Caco-2 (cell line): ENCODE results near the gene LSG1. TPM values are rescaled to one million over a fixed set of nuclear protein-coding genes. Genes with fewer than 3 reads are reported as not detected.

ENCODE experiments used
- BruUV-seq: library from RNA; stranded (reverse); fragments of 400-500 nt; replicated peaks from 2 replicates; lab custom pipeline; 2021; lab: Mats Ljungman, UMichigan
- CTCF ChIA-PET: fragments of 300-600 bp; sonication (Branson Sonifier 250); formaldehyde crosslinking; loops from one replicate; lab custom pipeline; 2022; ENCODE audit warnings: antibody characterized with exemption; lab: Charles Lee
- POLR2A ChIA-PET: fragments of 300-600 bp; sonication (Branson Sonifier 250); formaldehyde crosslinking; loops from one replicate; lab custom pipeline; 2022; ENCODE audit warnings: antibody characterized with exemption; lab: Charles Lee
- DNase-seq, 2 experiments: peaks; one replicate each; pipeline versions ENCODE4 v3.0.0 to v3.0.0-alpha.2; 2020 to 2022
- H3K27me3 ChIP-seq: replicated peaks from 2 replicates; pipeline ENCODE4 v1.6.0; 2011; ENCODE audit warnings: low read length; ENCODE audit not compliant: control insufficient read depth, insufficient read depth
- H3K36me3 ChIP-seq: 2 replicates; pipeline ENCODE4 v1.5.1; 2011; ENCODE audit warnings: low read length; ENCODE audit not compliant: control insufficient read depth, insufficient read depth
- H3K4me1 ChIP-seq: fragments of 250-450 bp; sonication (Bioruptor Pico); 2 replicates; pipeline ENCODE4 v1.5.1; 2020; ENCODE audit warnings: mild to moderate bottlenecking
- H3K4me3 ChIP-seq: 2 replicates; pipeline ENCODE4 v1.5.1; 2011; ENCODE audit warnings: low read depth, mild to moderate bottlenecking, control low read depth, low read length
- H3K9me3 ChIP-seq: fragments of 250-450 bp; sonication (Bioruptor Pico); 2 replicates; pipeline ENCODE4 v1.5.1; 2020; ENCODE audit warnings: mild to moderate bottlenecking, moderate library complexity
- H3K27ac Mint-ChIP-seq: one replicate; pipeline ENCODE4 v1.8.0; 2022; ENCODE audit warnings: mixed read lengths; ENCODE audit not compliant: unreplicated experiment
- H3K27me3 Mint-ChIP-seq: one replicate; pipeline ENCODE4 v1.8.0; 2022; ENCODE audit warnings: mixed read lengths; ENCODE audit not compliant: insufficient read depth, unreplicated experiment
- H3K36me3 Mint-ChIP-seq: one replicate; pipeline ENCODE4 v1.8.0; 2022; ENCODE audit warnings: mild to moderate bottlenecking, mixed read lengths; ENCODE audit not compliant: insufficient read depth, unreplicated experiment
- H3K4me1 Mint-ChIP-seq: one replicate; pipeline ENCODE4 v1.8.0; 2022; ENCODE audit warnings: low read depth, mixed read lengths; ENCODE audit not compliant: unreplicated experiment
- H3K4me3 Mint-ChIP-seq: one replicate; pipeline ENCODE4 v1.8.0; 2022; ENCODE audit warnings: mild to moderate bottlenecking, moderate library complexity, mixed read lengths; ENCODE audit not compliant: unreplicated experiment
- H3K9me3 Mint-ChIP-seq: one replicate; pipeline ENCODE4 v1.8.0; 2022; ENCODE audit warnings: mixed read lengths; ENCODE audit not compliant: unreplicated experiment
- CTCF ChIP-seq, 2 experiments: fragments of 200-600 bp in 1 of 2; IDR thresholded peaks; 1 replicate in 1 of 2; 2 replicates in 1 of 2; pipeline versions ENCODE4 v1.5.1 to v1.8.0; 2011 to 2022; ENCODE audit warnings: antibody characterized with exemption in 1 of 2, control low read depth in 1 of 2, inconsistent platforms in 1 of 2, low read depth in 1 of 2, low read length in 1 of 2, mild to moderate bottlenecking in 1 of 2, moderate library complexity in 1 of 2; ENCODE audit not compliant: insufficient read depth in 1 of 2, severe bottlenecking in 1 of 2, unreplicated experiment in 1 of 2
- intact Hi-C: fragments of 100-400 bp; cut with micrococcal nuclease; formaldehyde crosslinking; loops from one replicate; pipeline ENCODE4 v1.10.0; 2022; ENCODE audit not compliant: unreplicated experiment
- total RNA-seq: library from RNA; stranded (reverse); gene quantifications from 2 replicates; pipeline ENCODE4 v1.2.3, GENCODE V29; 2022

LSG1 gene
- total RNA-seq, 1 experiment from 2014 or later = 48.0 TPM

GRCh38 chr3:194604126-194604525 lies 67.9 kb downstream of the LSG1 start:
- no TSS peak for BruUV-seq
- CTCF ChIA-PET = interaction anchor here (0.6 to 0.9 kb wide), 4 partner anchors 10 to 132 kb away, joined by 3 to 6 read pairs (median 4); no protein-coding TSS in a partner anchor
- no peaks in the 10 kb centered on the region for H3K27me3 Mint-ChIP-seq

GRCh38 chr3:194602669-194603171 lies 69.3 kb downstream of the LSG1 start:
- BruUV-seq = no TSS peak
- CTCF ChIA-PET = no interaction called here
- Histone ChIP-seq H3K4me1 (no peaks in the 10 kb centered on the region), H3K27me3 (no peaks in the 10 kb centered on the region), H3K9me3 (no peaks in the 10 kb centered on the region), H3K4me3 (no peak overlapping the region), H3K36me3 (no peaks in the 10 kb centered on the region)
- DNase-seq = no peak
- H3K4me3 Mint-ChIP-seq = no peak overlapping the region
- POLR2A ChIA-PET = no interaction called here
- no peak overlapping the region for H3K27ac Mint-ChIP-seq
- H3K4me1 Mint-ChIP-seq = no peaks in the 10 kb centered on the region
- H3K27me3 Mint-ChIP-seq = no peaks in the 10 kb centered on the region
- no peak for TF ChIP-seq CTCF (IDR thresholded peaks at IDR 0.05; ENCODE audit: insufficient read depth in 1 of 2, low read depth in 1 of 2, low read length in 1 of 2, severe bottlenecking in 1 of 2, unreplicated experiment in 1 of 2)
- H3K36me3 Mint-ChIP-seq = no peaks in the 10 kb centered on the region
- intact Hi-C loops = no loop called here
- H3K9me3 Mint-ChIP-seq = no peaks in the 10 kb centered on the region

More at GRCh38 chr3:194604126-194604525, 67.9 kb downstream of the LSG1 start:
- Mint-ChIP-seq H3K4me1 (no peaks in the 10 kb centered on the region), H3K4me3 (no peak overlapping the region), H3K27ac (no peak overlapping the region), H3K36me3 (no peaks in the 10 kb centered on the region), H3K9me3 (no peaks in the 10 kb centered on the region)
- Histone ChIP-seq H3K4me3 (no peak overlapping the region), H3K36me3 (no peaks in the 10 kb centered on the region), H3K9me3 (no peaks in the 10 kb centered on the region), H3K27me3 (no peaks in the 10 kb centered on the region), H3K4me1 (no peaks in the 10 kb centered on the region)
- no peak for TF ChIP-seq CTCF (IDR thresholded peaks at IDR 0.05; ENCODE audit: insufficient read depth in 1 of 2, low read depth in 1 of 2, low read length in 1 of 2, severe bottlenecking in 1 of 2, unreplicated experiment in 1 of 2)
- POLR2A ChIA-PET = no interaction called here
- no peak for DNase-seq
- intact Hi-C loops = no loop called here

GRCh38 chr3:194598771-194599557 lies 73.0 kb downstream of the LSG1 start:
- Mint-ChIP-seq H3K4me3 (no peak overlapping the region), H3K27ac (no peak overlapping the region), H3K9me3 (no peaks in the 10 kb centered on the region), H3K27me3 (no peaks in the 10 kb centered on the region), H3K36me3 (no peaks in the 10 kb centered on the region), H3K4me1 (no peaks in the 10 kb centered on the region)
- H3K4me3 ChIP-seq = no peak overlapping the region
- no peaks in the 10 kb centered on the region; the same call in 1 of the 2 replicates for H3K36me3 ChIP-seq
- intact Hi-C loops = no loop called here
- DNase-seq = no peak
- POLR2A ChIA-PET = no interaction called here
- no peaks in the 10 kb centered on the region for H3K4me1 ChIP-seq
- CTCF ChIA-PET = no interaction called here
- no peaks in the 10 kb centered on the region for H3K27me3 ChIP-seq
- no peak for TF ChIP-seq CTCF (IDR thresholded peaks at IDR 0.05; ENCODE audit: insufficient read depth in 1 of 2, low read depth in 1 of 2, low read length in 1 of 2, severe bottlenecking in 1 of 2, unreplicated experiment in 1 of 2)
- no peaks in the 10 kb centered on the region for H3K9me3 ChIP-seq
- no TSS peak for BruUV-seq
